SK-N-SH (cell line): ENCODE measurements around the gene KRTAP4-5.

Experiments
- CTCF ChIP-seq: fragments of 200-600 bp; sonication (generic); IDR thresholded peaks from 2 replicates; pipeline ENCODE4 v1.6.1; 2017; ENCODE audit warnings: antibody characterized with exemption, mild to moderate bottlenecking, moderate library complexity
- EP300 ChIP-seq, 2 experiments: IDR thresholded peaks; 2 replicates each; pipeline versions ENCODE4 v1.4.0 to v1.6.1; 2012; ENCODE audit warnings: borderline replicate concordance in 1 of 2, low read depth in 1 of 2, low read length in 1 of 2
- EZH2phosphoT487 ChIP-seq: fragments of 200-600 bp; sonication (generic); IDR thresholded peaks from 2 replicates; pipeline ENCODE4 v1.6.1; 2017; ENCODE audit warnings: low read depth, mixed run types, mild to moderate bottlenecking, antibody characterized with exemption, moderate library complexity, borderline replicate concordance
- GABPA ChIP-seq: IDR thresholded peaks from 2 replicates; pipeline ENCODE4 v1.4.0; 2012; ENCODE audit warnings: low read depth, mild to moderate bottlenecking
- JUND ChIP-seq: IDR thresholded peaks from 2 replicates; pipeline ENCODE4 v1.4.0; 2012
- MAX ChIP-seq: IDR thresholded peaks from 2 replicates; pipeline ENCODE4 v1.4.0; 2012; ENCODE audit warnings: low read depth
- MXI1 ChIP-seq: IDR thresholded peaks from 2 replicates; pipeline ENCODE4 v1.6.1; 2012; ENCODE audit warnings: mild to moderate bottlenecking, low read depth, low read length, improper control_type of control experiment
- POLR2AphosphoS5 ChIP-seq: IDR thresholded peaks from 2 replicates; pipeline ENCODE4 v1.6.1; 2012; ENCODE audit warnings: low read depth, low read length
- RAD21 ChIP-seq: IDR thresholded peaks from 2 replicates; pipeline ENCODE4 v1.6.1; 2012; ENCODE audit warnings: mild to moderate bottlenecking, low read length
- REST ChIP-seq: IDR thresholded peaks from 2 replicates; pipeline ENCODE4 v1.6.1; 2012; ENCODE audit warnings: mild to moderate bottlenecking, low read depth, low read length, moderate library complexity
- RFX5 ChIP-seq: IDR thresholded peaks from 2 replicates; pipeline ENCODE4 v1.6.1; 2012; ENCODE audit warnings: mild to moderate bottlenecking, improper control_type of control experiment, low read length
- RXRA ChIP-seq: IDR thresholded peaks from 2 replicates; pipeline ENCODE4 v1.4.0; 2012; ENCODE audit warnings: low read depth, mild to moderate bottlenecking, borderline replicate concordance
- TAF1 ChIP-seq: IDR thresholded peaks from 2 replicates; pipeline ENCODE4 v1.6.1; 2012; ENCODE audit warnings: low read depth, mild to moderate bottlenecking, low read length, moderate library complexity, borderline replicate concordance
- USF2 ChIP-seq: fragments of 150-350 bp; IDR thresholded peaks from 2 replicates; pipeline ENCODE4 v1.6.1; 2017; ENCODE audit warnings: antibody characterized with exemption, low read length, low read depth, borderline replicate concordance

GRCh38 chr17:41125064-41125463 lies 24.6 kb downstream of the KRTAP4-5 start:
- TF ChIP-seq CTCF (no peak), RFX5 (no peak), RXRA (no peak), REST (no peak), GABPA (no peak), EP300 (IDR thresholded peaks at IDR 0.05; ENCODE audit: borderline replicate concordance in 1 of 2, low read depth in 1 of 2, low read length in 1 of 2) (no peak), POLR2AphosphoS5 (no peak), EZH2phosphoT487 (no peak), MXI1 (no peak), USF2 (no peak), RAD21 (no peak), JUND (no peak), TAF1 (no peak), MAX (no peak)
